GM23248 (cell line): Measurements from ENCODE around the gene LORICRIN. TPM values are rescaled to one million over a fixed set of nuclear protein-coding genes. Genes with fewer than 3 reads are reported as not detected.

Experiments
- DNase-seq: peaks from one replicate; pipeline ENCODE4 v3.0.0-alpha.2; 2015
- H2AFZ ChIP-seq: fragments of 200-600 bp; sonication (generic); 2 replicates; pipeline ENCODE4 v1.6.1; 2016; ENCODE audit warnings: antibody characterized with exemption
- H3F3A ChIP-seq: fragments of 200-600 bp; sonication (generic); 2 replicates; pipeline ENCODE4 v1.6.1; 2016; ENCODE audit warnings: mild to moderate bottlenecking, antibody characterized with exemption, mixed run types; ENCODE audit not compliant: insufficient read depth
- H3K27ac ChIP-seq: fragments of 200-600 bp; sonication (generic); 2 replicates; pipeline ENCODE4 v1.5.1; 2016; ENCODE audit warnings: mild to moderate bottlenecking
- H3K27me3 ChIP-seq: fragments of 200-600 bp; sonication (generic); replicated peaks from 2 replicates; pipeline ENCODE4 v1.6.1; 2016; ENCODE audit warnings: mild to moderate bottlenecking; ENCODE audit not compliant: insufficient read depth
- H3K36me3 ChIP-seq: fragments of 200-600 bp; sonication (generic); 2 replicates; pipeline ENCODE4 v1.6.1; 2016; ENCODE audit warnings: low read depth, mild to moderate bottlenecking
- H3K4me1 ChIP-seq: fragments of 200-600 bp; sonication (generic); 2 replicates; pipeline ENCODE4 v1.6.1; 2016; ENCODE audit warnings: mild to moderate bottlenecking; ENCODE audit not compliant: insufficient read depth
- H3K4me2 ChIP-seq: fragments of 200-600 bp; sonication (generic); one replicate; pipeline ENCODE4 v1.6.1; 2016; ENCODE audit warnings: mild to moderate bottlenecking; ENCODE audit not compliant: unreplicated experiment
- H3K4me3 ChIP-seq: fragments of 200-600 bp; sonication (generic); 2 replicates; pipeline ENCODE4 v1.5.1; 2016; ENCODE audit warnings: mild to moderate bottlenecking
- H3K79me2 ChIP-seq: fragments of 200-600 bp; sonication (generic); 2 replicates; pipeline ENCODE4 v1.6.1; 2016; ENCODE audit warnings: mild to moderate bottlenecking; ENCODE audit not compliant: insufficient read depth
- H3K9ac ChIP-seq: fragments of 200-600 bp; sonication (generic); 2 replicates; pipeline ENCODE4 v1.6.1; 2016; ENCODE audit warnings: mild to moderate bottlenecking
- H3K9me2 ChIP-seq: fragments of 200-600 bp; sonication (generic); 2 replicates; pipeline ENCODE4 v1.6.1; 2016; ENCODE audit warnings: mixed run types, mild to moderate bottlenecking, moderate library complexity; ENCODE audit not compliant: insufficient read depth
- H3K9me3 ChIP-seq: fragments of 200-600 bp; sonication (generic); one replicate; pipeline ENCODE4 v1.6.1; 2017; ENCODE audit warnings: low read depth
- H4K20me1 ChIP-seq: fragments of 200-600 bp; sonication (generic); 2 replicates; pipeline ENCODE4 v1.6.0; 2016; ENCODE audit not compliant: insufficient read depth
- EZH2 ChIP-seq: fragments of 200-600 bp; sonication (generic); IDR thresholded peaks from 2 replicates; pipeline ENCODE4 v1.6.1; 2018; ENCODE audit warnings: antibody characterized with exemption, mild to moderate bottlenecking; ENCODE audit not compliant: insufficient read depth, poor library complexity, severe bottlenecking
- EZH2phosphoT487 ChIP-seq: fragments of 200-600 bp; sonication (generic); IDR thresholded peaks from 2 replicates; pipeline ENCODE4 v1.6.1; 2018; ENCODE audit warnings: antibody characterized with exemption, moderate library complexity, mild to moderate bottlenecking, low read depth; ENCODE audit not compliant: insufficient read depth
- WGBS, 2 experiments: methylation state at CpG; one replicate each; pipeline ENCODE4 v1.1.6; 2015 to 2017; ENCODE audit warnings: low lambda C conversion rate in 2 of 2, low coverage in 1 of 2; ENCODE audit errors: missing lambda C conversion rate in 2 of 2; 5-methylcytosine and 5-hydroxymethylcytosine counted together
- in situ Hi-C: fragments of 300-500 bp; cut with MboI; formaldehyde crosslinking; loops from 2 replicates; pipeline ENCODE4 v1.15.0; 2020
- polyA plus RNA-seq: library from polyadenylated mRNA; unstranded; fragments of >200 nt; fragmentation: Nextera tagmentation; extraction: Ambion mirVana; gene quantifications from 2 replicates; pipeline ENCODE4 v1.2.1, GENCODE V29; 2016
- total RNA-seq: library from RNA; depleted of rRNA; stranded (reverse); fragments of >200 nt; shearing (Covaris generic); gene quantifications from 2 replicates; pipeline ENCODE4 v1.2.3, GENCODE V29; 2014; rRNA removed

Gene LORICRIN
- total and polyA plus RNA-seq, 2 experiments from 2014 or later = not detected

GRCh38 chr1:153307221-153307600 is 47.7 kb downstream of the LORICRIN start:
- in situ Hi-C loops = no loop called here
- TF ChIP-seq EZH2phosphoT487 = no peak
- TF ChIP-seq EZH2 = no peak

GRCh38 chr1:153308540-153308939 is 49.1 kb downstream of the LORICRIN start:
- H3K9ac ChIP-seq = no peak overlapping the region
- no peak overlapping the region for H3K27ac ChIP-seq
- no peak for TF ChIP-seq EZH2phosphoT487
- TF ChIP-seq EZH2 = no peak
- no peak for DNase-seq
- no peak overlapping the region for H2AFZ ChIP-seq
- H3K4me2 ChIP-seq = no peak overlapping the region
- no peak overlapping the region for H3K4me3 ChIP-seq
- no peaks in the 10 kb centered on the region for H4K20me1 ChIP-seq
- no peaks in the 10 kb centered on the region for H3F3A ChIP-seq
- no peaks in the 10 kb centered on the region for H3K4me1 ChIP-seq
- in situ Hi-C loops = no loop called here
- H3K79me2 ChIP-seq = no peaks in the 10 kb centered on the region
- H3K36me3 ChIP-seq = no peaks in the 10 kb centered on the region
- H3K27me3 ChIP-seq = 0 out of 2 replicates have a peak, but pooled peaks cover 1% of the 10 kb centered on the region
- H3K9me3 ChIP-seq = no peaks in the 10 kb centered on the region
- no peaks in the 10 kb centered on the region for H3K9me2 ChIP-seq
- WGBS, 2 experiments = 30 to 66% methylated on average over 2 of the region's 2 CpGs

More at GRCh38 chr1:153307221-153307600, 47.7 kb downstream of the LORICRIN start:
- WGBS, 2 experiments = 57 to 64% methylated on average over 10 of the region's 10 CpGs
- Histone ChIP-seq H3K79me2 (no peaks in the 10 kb centered on the region), H3K9me2 (no peaks in the 10 kb centered on the region), H3K27ac (no peak overlapping the region), H3K27me3 (peaks cover 11% of the 10 kb centered on the region), H3F3A (no peaks in the 10 kb centered on the region), H3K4me3 (no peak overlapping the region), H3K36me3 (no peaks in the 10 kb centered on the region), H4K20me1 (no peaks in the 10 kb centered on the region), H3K9me3 (no peaks in the 10 kb centered on the region), H3K9ac (no peak overlapping the region), H3K4me2 (no peak overlapping the region), H2AFZ (no peak overlapping the region), H3K4me1 (no peaks in the 10 kb centered on the region)
- DNase-seq = no peak

- no peak for TF ChIP-seq EZH2phosphoT487
- TF ChIP-seq EZH2 = no peak
- Histone ChIP-seq H3K36me3 (no peaks in the 10 kb centered on the region), H3K4me3 (no peak overlapping the region), H3K27me3 (no peaks in the 10 kb centered on the region), H3K9me3 (no peaks in the 10 kb centered on the region), H3K4me2 (no peak overlapping the region), H3K9ac (no peak overlapping the region), H3F3A (no peaks in the 10 kb centered on the region), H3K4me1 (no peaks in the 10 kb centered on the region), H4K20me1 (no peaks in the 10 kb centered on the region), H3K9me2 (no peaks in the 10 kb centered on the region), H3K79me2 (no peaks in the 10 kb centered on the region), H2AFZ (no peak overlapping the region), H3K27ac (no peak overlapping the region)
- WGBS, 2 experiments = 23 to 33% methylated on average over 1 to 2 of the region's 2 CpGs
- in situ Hi-C loops = no loop called here
- DNase-seq = no peak
Measured at GRCh38 chr1:153309441-153309840, 50.0 kb downstream of the LORICRIN start.

- no peak for TF ChIP-seq EZH2
- TF ChIP-seq EZH2phosphoT487 = no peak
- no peak overlapping the region for H3K4me2 ChIP-seq
- no peak overlapping the region for H3K4me3 ChIP-seq
- no peak overlapping the region for H3K27ac ChIP-seq
- DNase-seq = no peak
- no peaks in the 10 kb centered on the region for H3K36me3 ChIP-seq
- H3K27me3 ChIP-seq = no peaks in the 10 kb centered on the region
- H3F3A ChIP-seq = no peaks in the 10 kb centered on the region
- no peaks in the 10 kb centered on the region for H3K9me3 ChIP-seq
- H3K9ac ChIP-seq = no peak overlapping the region
- WGBS, 2 experiments = 31 to 42% methylated on average over 7 of the region's 7 CpGs
- no peaks in the 10 kb centered on the region for H3K9me2 ChIP-seq
- H4K20me1 ChIP-seq = no peaks in the 10 kb centered on the region
- H2AFZ ChIP-seq = no peak overlapping the region
- no peaks in the 10 kb centered on the region for H3K4me1 ChIP-seq
- H3K79me2 ChIP-seq = no peaks in the 10 kb centered on the region
- in situ Hi-C loops = no loop called here
Measured at GRCh38 chr1:153310526-153310925, 51.0 kb downstream of the LORICRIN start.

Other genes starting within 250 kb of the LORICRIN start
- gene SPRR1B, start 228.5 kb upstream of the LORICRIN start, total RNA-seq = not detected in 2 replicates
- gene SPRR1B, start 228.5 kb upstream of the LORICRIN start, polyA plus RNA-seq = not detected in 2 replicates
- gene SPRR2D, start 218.6 kb upstream of the LORICRIN start, total RNA-seq = not detected in 2 replicates
- not detected in 2 replicates for gene SPRR2D, start 218.6 kb upstream of the LORICRIN start, polyA plus RNA-seq
- gene SPRR2A, start 202.2 kb upstream of the LORICRIN start, total RNA-seq = not detected in 2 replicates
- gene SPRR2A, start 202.2 kb upstream of the LORICRIN start, polyA plus RNA-seq = not detected in 2 replicates
- gene SPRR2B, start 188.1 kb upstream of the LORICRIN start, total RNA-seq = not detected in 2 replicates
- gene SPRR2B, start 188.1 kb upstream of the LORICRIN start, polyA plus RNA-seq = not detected in 2 replicates
- not detected in 2 replicates for gene SPRR2E, start 165.2 kb upstream of the LORICRIN start, total RNA-seq
- not detected in 2 replicates for gene SPRR2E, start 165.2 kb upstream of the LORICRIN start, polyA plus RNA-seq
- not detected in 2 replicates for gene SPRR2F, start 146.2 kb upstream of the LORICRIN start, total RNA-seq
- gene SPRR2F, start 146.2 kb upstream of the LORICRIN start, polyA plus RNA-seq = not detected in 2 replicates
- not detected in 2 replicates for gene SPRR2G, start 108.8 kb upstream of the LORICRIN start, total RNA-seq
- gene SPRR2G, start 108.8 kb upstream of the LORICRIN start, polyA plus RNA-seq = not detected in 2 replicates
- gene LELP1, start 56.3 kb upstream of the LORICRIN start, total RNA-seq = not detected in 2 replicates
- gene LELP1, start 56.3 kb upstream of the LORICRIN start, polyA plus RNA-seq = not detected in 2 replicates
- not detected in 2 replicates for gene PRR9, start 42.1 kb upstream of the LORICRIN start, total RNA-seq
- gene PRR9, start 42.1 kb upstream of the LORICRIN start, polyA plus RNA-seq = 0.30 and 0.47 TPM in 2 replicates
- not detected in 2 replicates for gene PGLYRP3, start 53.3 kb downstream of the LORICRIN start, total RNA-seq
- gene PGLYRP3, start 53.3 kb downstream of the LORICRIN start, polyA plus RNA-seq = not detected in 2 replicates
- gene PGLYRP4, start 89.2 kb downstream of the LORICRIN start, total RNA-seq = not detected in 2 replicates
- not detected in 2 replicates for gene PGLYRP4, start 89.2 kb downstream of the LORICRIN start, polyA plus RNA-seq
- gene S100A9, start 98.2 kb downstream of the LORICRIN start, total RNA-seq = not detected in 2 replicates
- not detected in 2 replicates for gene S100A9, start 98.2 kb downstream of the LORICRIN start, polyA plus RNA-seq
- not detected in 2 replicates for gene S100A12, start 115.9 kb downstream of the LORICRIN start, total RNA-seq
- not detected in 2 replicates for gene S100A12, start 115.9 kb downstream of the LORICRIN start, polyA plus RNA-seq
- gene S100A8, start 131.4 kb downstream of the LORICRIN start, total RNA-seq = not detected in 2 replicates
- not detected in 2 replicates for gene S100A8, start 131.4 kb downstream of the LORICRIN start, polyA plus RNA-seq
- not detected in 2 replicates for gene S100A7A, start 156.8 kb downstream of the LORICRIN start, total RNA-seq
- not detected in 2 replicates for gene S100A7A, start 156.8 kb downstream of the LORICRIN start, polyA plus RNA-seq
- gene S100A7, start 201.0 kb downstream of the LORICRIN start, total RNA-seq = not detected in 2 replicates
- gene S100A7, start 201.0 kb downstream of the LORICRIN start, polyA plus RNA-seq = not detected in 2 replicates